Parathyroid adenoma (tissue), 2 donors: ENCODE data around the gene MS4A6E.

Experiments
- H2AFZ ChIP-seq: fragments of 300-600 bp; sonication (generic); one replicate; pipeline ENCODE4 v1.7.0; 2017; ENCODE audit warnings: antibody characterized with exemption, mild to moderate bottlenecking
- H3K27ac ChIP-seq: fragments of 300-600 bp; sonication (generic); one replicate; pipeline ENCODE4 v1.7.0; 2017
- H3K27me3 ChIP-seq: fragments of 300-600 bp; sonication (generic); one replicate; pipeline ENCODE4 v1.7.0; 2017; ENCODE audit warnings: low read length; ENCODE audit not compliant: control insufficient read depth, insufficient read depth
- H3K36me3 ChIP-seq: fragments of 300-600 bp; sonication (generic); one replicate; pipeline ENCODE4 v1.7.0; 2017; ENCODE audit warnings: low read length; ENCODE audit not compliant: control insufficient read depth, insufficient read depth
- H3K4me1 ChIP-seq: fragments of 300-600 bp; sonication (generic); one replicate; pipeline ENCODE4 v1.7.0; 2017; ENCODE audit warnings: control low read depth
- H3K4me2 ChIP-seq: fragments of 300-600 bp; sonication (generic); one replicate; pipeline ENCODE4 v1.7.0; 2017; ENCODE audit warnings: low read length
- H3K4me3 ChIP-seq: fragments of 300-600 bp; sonication (generic); one replicate; pipeline ENCODE4 v1.7.0; 2017; ENCODE audit warnings: low read depth, low read length
- H3K79me2 ChIP-seq: fragments of 300-600 bp; sonication (generic); one replicate; pipeline ENCODE4 v1.7.0; 2017; ENCODE audit warnings: control low read depth
- H3K9ac ChIP-seq: fragments of 300-600 bp; sonication (generic); one replicate; pipeline ENCODE4 v1.7.0; 2017; ENCODE audit warnings: mild to moderate bottlenecking
- H3K9me3 ChIP-seq: fragments of 300-600 bp; sonication (generic); one replicate; pipeline ENCODE4 v1.7.0; 2017; ENCODE audit warnings: low read length; ENCODE audit not compliant: control insufficient read depth
- TF ChIP-seq, protein P1 (sequence below): fragments of 300-600 bp; sonication (generic); IDR thresholded peaks from one replicate; pipeline ENCODE4 v1.7.0; 2017; ENCODE audit warnings: antibody characterized with exemption, mild to moderate bottlenecking
- donor health status: primary hyperparathyroidism.

Gene MS4A6E

DNA sequence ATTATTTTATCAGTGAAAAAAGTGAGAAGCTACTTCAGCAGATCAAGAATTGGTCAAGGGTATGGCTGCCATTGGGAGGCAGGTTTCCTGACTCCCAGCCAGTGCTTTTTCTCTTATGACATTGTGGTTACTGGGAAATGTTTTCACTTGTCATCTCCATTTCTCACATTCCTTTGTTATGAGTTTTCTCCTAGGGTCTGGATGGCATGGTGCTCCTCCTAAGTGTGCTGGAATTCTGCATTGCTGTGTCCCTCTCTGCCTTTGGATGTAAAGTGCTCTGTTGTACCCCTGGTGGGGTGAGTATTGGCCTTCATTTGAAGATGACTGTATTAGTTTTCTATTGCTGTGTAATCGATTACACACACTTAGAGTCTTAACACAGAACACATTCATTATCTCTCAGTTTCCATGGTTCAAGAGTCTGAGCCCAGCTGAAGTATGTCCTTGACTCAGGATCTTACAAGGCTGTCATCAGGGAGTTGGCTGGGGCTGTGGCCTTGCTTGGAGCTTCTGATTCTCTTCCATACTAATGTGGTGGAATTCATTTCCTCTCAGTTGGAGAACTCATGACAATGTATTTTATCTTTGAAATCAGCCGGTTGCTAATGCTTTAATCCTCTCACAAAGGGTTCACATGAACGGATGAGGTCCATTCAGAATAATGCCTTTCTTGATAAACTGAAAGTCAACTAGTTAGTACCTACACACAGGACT, 21.0 kb upstream of the MS4A6E start:
- H3K36me3 ChIP-seq, result no peaks in the 10 kb centered on the region
- H3K4me3 ChIP-seq, result no peak overlapping the region
- H3K4me2 ChIP-seq, result no peak overlapping the region
- no peaks in the 10 kb centered on the region for H3K4me1 ChIP-seq
- H3K9me3 ChIP-seq, result no peaks in the 10 kb centered on the region
- TF ChIP-seq, protein P1, sequence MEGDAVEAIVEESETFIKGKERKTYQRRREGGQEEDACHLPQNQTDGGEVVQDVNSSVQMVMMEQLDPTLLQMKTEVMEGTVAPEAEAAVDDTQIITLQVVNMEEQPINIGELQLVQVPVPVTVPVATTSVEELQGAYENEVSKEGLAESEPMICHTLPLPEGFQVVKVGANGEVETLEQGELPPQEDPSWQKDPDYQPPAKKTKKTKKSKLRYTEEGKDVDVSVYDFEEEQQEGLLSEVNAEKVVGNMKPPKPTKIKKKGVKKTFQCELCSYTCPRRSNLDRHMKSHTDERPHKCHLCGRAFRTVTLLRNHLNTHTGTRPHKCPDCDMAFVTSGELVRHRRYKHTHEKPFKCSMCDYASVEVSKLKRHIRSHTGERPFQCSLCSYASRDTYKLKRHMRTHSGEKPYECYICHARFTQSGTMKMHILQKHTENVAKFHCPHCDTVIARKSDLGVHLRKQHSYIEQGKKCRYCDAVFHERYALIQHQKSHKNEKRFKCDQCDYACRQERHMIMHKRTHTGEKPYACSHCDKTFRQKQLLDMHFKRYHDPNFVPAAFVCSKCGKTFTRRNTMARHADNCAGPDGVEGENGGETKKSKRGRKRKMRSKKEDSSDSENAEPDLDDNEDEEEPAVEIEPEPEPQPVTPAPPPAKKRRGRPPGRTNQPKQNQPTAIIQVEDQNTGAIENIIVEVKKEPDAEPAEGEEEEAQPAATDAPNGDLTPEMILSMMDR, result no peak
- H3K79me2 ChIP-seq, result no peaks in the 10 kb centered on the region
- no peak overlapping the region for H3K27ac ChIP-seq
- H3K27me3 ChIP-seq, result no peaks in the 10 kb centered on the region
- no peak overlapping the region for H3K9ac ChIP-seq
- no peak overlapping the region for H2AFZ ChIP-seq

DNA sequence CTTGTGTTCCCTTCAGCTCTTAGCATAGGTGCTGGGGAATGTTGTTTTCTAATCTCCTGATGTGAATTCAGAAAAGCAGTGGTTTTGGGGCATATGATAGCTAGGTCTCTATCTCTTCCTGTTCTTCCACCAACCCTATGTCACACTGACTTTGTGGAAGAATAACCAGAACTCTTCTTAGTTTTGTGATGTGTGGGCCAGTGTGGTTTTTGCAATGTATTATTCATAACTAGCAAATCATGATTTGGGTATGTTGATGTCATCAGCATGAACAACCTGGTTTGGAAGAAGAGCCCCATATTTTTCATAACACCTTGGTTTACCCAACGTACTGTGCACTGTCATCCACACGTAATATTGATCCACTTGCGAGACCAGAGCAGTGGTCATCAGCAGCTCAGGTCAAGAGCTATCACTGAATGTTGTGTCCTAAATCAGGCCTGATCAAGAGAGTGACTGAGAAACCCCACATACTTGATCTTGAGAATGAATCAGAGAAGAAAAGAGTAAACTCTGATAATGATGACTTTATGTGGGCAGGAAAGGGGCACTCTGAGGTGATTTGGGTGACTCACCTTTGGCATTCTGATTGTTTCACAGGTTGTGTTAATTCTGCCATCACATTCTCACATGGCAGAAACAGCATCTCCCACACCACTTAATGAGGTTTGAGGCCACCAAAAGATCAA, 19.4 kb upstream of the MS4A6E start:
- Histone ChIP-seq H3K4me1 (no peaks in the 10 kb centered on the region), H3K4me3 (no peak overlapping the region), H3K36me3 (no peaks in the 10 kb centered on the region), H3K9me3 (no peaks in the 10 kb centered on the region), H3K27me3 (no peaks in the 10 kb centered on the region), H3K4me2 (no peak overlapping the region), H3K9ac (no peak overlapping the region), H3K27ac (no peak overlapping the region), H3K79me2 (no peaks in the 10 kb centered on the region), H2AFZ (no peak overlapping the region)
- TF ChIP-seq, protein P1, result no peak

GRCh38 chr11:60310407-60310998, 16.6 kb upstream of the MS4A6E start:
- Histone ChIP-seq H3K27ac (no peak overlapping the region), H3K4me3 (no peak overlapping the region), H3K9ac (no peak overlapping the region), H2AFZ (no peak overlapping the region), H3K4me1 (no peaks in the 10 kb centered on the region), H3K27me3 (no peaks in the 10 kb centered on the region), H3K36me3 (no peaks in the 10 kb centered on the region), H3K4me2 (no peak overlapping the region), H3K9me3 (no peaks in the 10 kb centered on the region), H3K79me2 (no peaks in the 10 kb centered on the region)
- TF ChIP-seq, protein P1, result no peak

GRCh38 chr11:60314635-60315321, 12.3 kb upstream of the MS4A6E start:
- Histone ChIP-seq H3K9ac (no peak overlapping the region), H3K27ac (no peak overlapping the region), H3K4me3 (no peak overlapping the region), H2AFZ (no peak overlapping the region), H3K9me3 (no peaks in the 10 kb centered on the region), H3K4me1 (no peaks in the 10 kb centered on the region), H3K36me3 (no peaks in the 10 kb centered on the region), H3K79me2 (no peaks in the 10 kb centered on the region), H3K27me3 (no peaks in the 10 kb centered on the region), H3K4me2 (no peak overlapping the region)
- TF ChIP-seq, protein P1, result no peak
